Thyroid gland (tissue), 4 donors: ENCODE data around the gene FOXC2.

Experiments used
- CTCF ChIP-seq, 6 experiments: fragments of 200-600 bp in 3 of 6; fragments of 450-650 bp in 3 of 6; sonication (generic) in 3 of 6; IDR thresholded peaks; one replicate each; pipeline ENCODE4 v1.5.1; 2016 to 2019; ENCODE audit warnings: antibody characterized with exemption in 6 of 6, mild to moderate bottlenecking in 2 of 6, inconsistent platforms in 1 of 6, moderate library complexity in 1 of 6
- POLR2A ChIP-seq, 2 donors: fragments of 450-650 bp; IDR thresholded peaks; one replicate each; pipeline ENCODE4 v1.6.1; 2017; ENCODE audit warnings: antibody characterized with exemption in 2 of 2, mild to moderate bottlenecking in 2 of 2, moderate library complexity in 1 of 2

GRCh38 chr16:86565181-86565631 is 1.4 kb upstream of the FOXC2 start:
- no peak for TF ChIP-seq CTCF (IDR thresholded peaks at IDR 0.05)
- TF ChIP-seq POLR2A (IDR thresholded peaks at IDR 0.05) = no peak
